B cell (primary cell): Measurements from ENCODE around the gene AP4E1. TPM values are rescaled to one million over a fixed set of nuclear protein-coding genes. Genes with fewer than 3 reads are reported as not detected.

Experiments used
- ATAC-seq: fragments of 200-7000 bp; cut with Tn5 transposase; one replicate; pipeline ENCODE4 v1.10.0; 2021; ENCODE audit warnings: low read depth, mild to moderate bottlenecking, moderate number of reproducible peaks, moderate library complexity
- CTCF ChIA-PET: fragments of 350-600 bp; sonication (Branson Sonifier 250); formaldehyde crosslinking; loops from one replicate; lab custom pipeline; 2021; ENCODE audit warnings: antibody characterized with exemption, inconsistent platforms; lab: Charles Lee
- POLR2A ChIA-PET: fragments of 350-600 bp; sonication (Branson Sonifier 250); formaldehyde crosslinking; loops from one replicate; lab custom pipeline; 2021; ENCODE audit warnings: antibody characterized with exemption; lab: Charles Lee
- DNase-seq: peaks from one replicate; pipeline ENCODE4 v3.0.0; 2013
- H2AFZ ChIP-seq: 2 replicates; pipeline ENCODE4 v1.6.1; 2012; ENCODE audit warnings: mild to moderate bottlenecking, low read depth, low read length; ENCODE audit not compliant: insufficient read depth, poor library complexity, severe bottlenecking
- H3K27ac ChIP-seq, 2 donors: 1 replicate in 1 of 2; 2 replicates in 1 of 2; pipeline ENCODE4 v1.5.1; 2012 to 2013; ENCODE audit warnings: low read length in 2 of 2, mild to moderate bottlenecking in 2 of 2, moderate library complexity in 1 of 2
- H3K27me3 ChIP-seq, 4 experiments: fragments of 200-600 bp in 1 of 4; sonication (generic) in 1 of 4; replicated peaks in 1 of 4; 1 replicate in 2 of 4; 2 replicates in 2 of 4; pipeline versions ENCODE4 v1.6.1 to v1.7.0; 2013 to 2016; ENCODE audit warnings: low read length in 3 of 4, mild to moderate bottlenecking in 2 of 4, mixed read lengths in 1 of 4, moderate library complexity in 1 of 4; ENCODE audit not compliant: insufficient read depth in 4 of 4, control insufficient read depth in 3 of 4; ENCODE audit errors: control extremely low read depth in 1 of 4
- H3K36me3 ChIP-seq, 2 experiments: replicated peaks in 1 of 2; 1 replicate in 1 of 2; 2 replicates in 1 of 2; pipeline versions ENCODE4 v1.6.1 to v1.7.1; 2013; ENCODE audit warnings: low read length in 1 of 2; ENCODE audit not compliant: insufficient read depth in 2 of 2, control insufficient read depth in 1 of 2; ENCODE audit errors: control extremely low read depth in 1 of 2, extremely low read depth in 1 of 2
- H3K4me1 ChIP-seq, 2 donors: fragments of 200-600 bp in 1 of 2; sonication (generic) in 1 of 2; 1 replicate in 1 of 2; 2 replicates in 1 of 2; pipeline versions ENCODE4 v1.5.1 to v1.6.1; 2013 to 2017; ENCODE audit warnings: low read length in 2 of 2; ENCODE audit not compliant: control insufficient read depth in 2 of 2, insufficient read depth in 2 of 2
- H3K4me2 ChIP-seq: replicated peaks from 2 replicates; pipeline ENCODE3; 2012; ENCODE audit warnings: mild to moderate bottlenecking, low read depth, low read length; ENCODE audit not compliant: poor library complexity, severe bottlenecking
- H3K4me3 ChIP-seq, 5 experiments: fragments of 200-600 bp in 1 of 5; sonication (generic) in 1 of 5; 1 replicate in 3 of 5; 2 replicates in 2 of 5; pipeline versions ENCODE4 v1.5.1 to v1.7.0; 2011 to 2016; ENCODE audit warnings: low read length in 4 of 5, mild to moderate bottlenecking in 4 of 5, low read depth in 2 of 5, control low read depth in 1 of 5, moderate library complexity in 1 of 5; ENCODE audit not compliant: insufficient read depth in 1 of 5; ENCODE audit errors: control extremely low read depth in 1 of 5, extremely low read depth in 1 of 5
- H3K79me2 ChIP-seq: fragments of 200-600 bp; sonication (generic); one replicate; pipeline ENCODE4 v1.6.0; 2016; ENCODE audit warnings: low read length; ENCODE audit not compliant: control insufficient read depth, insufficient read depth
- H3K9ac ChIP-seq: fragments of 200-600 bp; sonication (generic); 2 replicates; pipeline ENCODE4 v1.6.1; 2017; ENCODE audit warnings: mild to moderate bottlenecking, low read length, moderate library complexity
- H3K9me3 ChIP-seq, 3 donors: one replicate each; pipeline versions ENCODE4 v1.6.1 to v1.7.1; 2013; ENCODE audit warnings: low read length in 2 of 3; ENCODE audit not compliant: control insufficient read depth in 2 of 3, insufficient read depth in 1 of 3; ENCODE audit errors: control extremely low read depth in 1 of 3
- H4K20me1 ChIP-seq: 2 replicates; pipeline ENCODE4 v1.6.0; 2012; ENCODE audit warnings: mild to moderate bottlenecking, low read length; ENCODE audit not compliant: insufficient read depth, control insufficient read depth, poor library complexity, severe bottlenecking
- H3K27ac Mint-ChIP-seq: one replicate; pipeline ENCODE4 v1.8.0; 2021; ENCODE audit warnings: mixed read lengths
- H3K27me3 Mint-ChIP-seq: one replicate; pipeline ENCODE4 v1.8.0; 2021; ENCODE audit warnings: mixed read lengths
- H3K4me1 Mint-ChIP-seq: one replicate; pipeline ENCODE4 v1.8.0; 2021; ENCODE audit warnings: mixed read lengths
- H3K4me3 Mint-ChIP-seq: one replicate; pipeline ENCODE4 v1.8.0; 2021; ENCODE audit warnings: mixed read lengths
- H3K9me3 Mint-ChIP-seq: one replicate; pipeline ENCODE4 v1.8.0; 2022; ENCODE audit warnings: mixed read lengths; ENCODE audit not compliant: insufficient read depth
- CTCF ChIP-seq: fragments of 200-600 bp; IDR thresholded peaks from one replicate; pipeline ENCODE4 v1.8.0; 2022; ENCODE audit warnings: antibody characterized with exemption, mild to moderate bottlenecking
- EZH2 ChIP-seq: IDR thresholded peaks from 2 replicates; pipeline ENCODE4 v1.6.1; 2012; ENCODE audit warnings: borderline replicate concordance, low read depth, mild to moderate bottlenecking, moderate library complexity, low read length; ENCODE audit not compliant: insufficient read depth, poor library complexity, severe bottlenecking
- WGBS: methylation state at CpG from one replicate; pipeline ENCODE4 v1.1.5; 2013; ENCODE audit warnings: missing lambda C conversion rate; ENCODE audit not compliant: insufficient coverage; 5-methylcytosine and 5-hydroxymethylcytosine counted together
- intact Hi-C: fragments of 100-400 bp; cut with micrococcal nuclease; formaldehyde crosslinking; loops from one replicate; pipeline ENCODE4 v1.10.0; 2022
- polyA plus RNA-seq: library from polyadenylated mRNA; depleted of rRNA; stranded (reverse); fragments of >200 nt; gene quantifications from 2 replicates; pipeline ENCODE4 v1.2.3, GENCODE V29; 2012
- total RNA-seq, 2 donors: library from RNA; stranded (reverse); fragments of 120-200 nt in 1 of 2; gene quantifications; 1 replicate in 1 of 2; 2 replicates in 1 of 2; pipeline versions ENCODE4 v1.2.3 to v1.2.4, GENCODE V29; 2013 to 2022

The AP4E1 gene
- total and polyA plus RNA-seq, 2 donors (not counting 1 experiment from before 2014, with no cell fraction given) = 2.8 to 12.0 TPM

- Histone ChIP-seq H3K9ac (no peak overlapping the region), H3K4me2 (no peak overlapping the region), H3K27ac (no peak overlapping the region), H3K4me3 (no peak overlapping the region), H3K27me3 (no peaks in the 10 kb centered on the region), H4K20me1 (no peaks in the 10 kb centered on the region), H3K4me1 (no peaks in the 10 kb centered on the region), H3K79me2 (no peaks in the 10 kb centered on the region), H2AFZ (no peak overlapping the region), H3K9me3 (no peaks in the 10 kb centered on the region), H3K36me3 (no peaks in the 10 kb centered on the region)
- ATAC-seq (no peak), DNase-seq (no peak)
- POLR2A ChIA-PET = no interaction called here
- intact Hi-C loops = no loop called here
- no peak overlapping the region for H3K4me3 Mint-ChIP-seq
- no peaks in the 10 kb centered on the region for H3K4me1 Mint-ChIP-seq
- WGBS = 88% methylated on average over 5 of the region's 7 CpGs
- no peak overlapping the region for H3K27ac Mint-ChIP-seq
- CTCF ChIA-PET = no interaction called here
- TF ChIP-seq CTCF = no peak
- TF ChIP-seq EZH2 = no peak
- H3K9me3 Mint-ChIP-seq = no peaks in the 10 kb centered on the region
- H3K27me3 Mint-ChIP-seq = no peaks in the 10 kb centered on the region
These were observed 129.9 kb downstream of the AP4E1 start for GRCh38 chr15:51038162-51038973.

GRCh38 chr15:51038974-51039319 is 130.5 kb downstream of the AP4E1 start:
- no peak overlapping the region for H3K4me2 ChIP-seq
- H3K27ac Mint-ChIP-seq = no peak overlapping the region
- no peaks in the 10 kb centered on the region for H3K27me3 Mint-ChIP-seq
- H3K79me2 ChIP-seq = no peaks in the 10 kb centered on the region
- ChIA-PET POLR2A (no interaction called here), CTCF (no interaction called here)
- no peak overlapping the region for H3K4me3 ChIP-seq
- no peak overlapping the region for H2AFZ ChIP-seq
- no peaks in the 10 kb centered on the region for H3K4me1 Mint-ChIP-seq
- no peaks in the 10 kb centered on the region for H3K36me3 ChIP-seq
- peaks cover 2% of the 10 kb centered on the region for H3K9me3 Mint-ChIP-seq
- H3K4me3 Mint-ChIP-seq = no peak overlapping the region
- ATAC-seq (no peak), DNase-seq (no peak)
- no peak overlapping the region for H3K9ac ChIP-seq
- H3K27ac ChIP-seq = no peak overlapping the region
- no peaks in the 10 kb centered on the region for H4K20me1 ChIP-seq
- no CpG with 5 or more reads among the region's 2 CpGs for WGBS
- TF ChIP-seq EZH2 = no peak
- TF ChIP-seq CTCF = no peak
- intact Hi-C loops = no loop called here
- no peaks in the 10 kb centered on the region for H3K4me1 ChIP-seq
- H3K9me3 ChIP-seq = no peaks in the 10 kb centered on the region
- no peaks in the 10 kb centered on the region for H3K27me3 ChIP-seq
